Esophagus muscularis mucosa (tissue), 4 donors: Measurements from ENCODE around the gene MDH1B.

Experiments used
- CTCF ChIP-seq, 3 experiments: fragments of 200-600 bp in 2 of 3; fragments of 450-650 bp in 1 of 3; sonication (generic) in 2 of 3; IDR thresholded peaks; one replicate each; pipeline ENCODE4 v1.5.1; 2017 to 2019; ENCODE audit warnings: antibody characterized with exemption in 3 of 3, mild to moderate bottlenecking in 2 of 3, moderate library complexity in 1 of 3
- EP300 ChIP-seq: sonication (generic); formaldehyde crosslinking; IDR thresholded peaks from one replicate; pipeline ENCODE4 v1.6.1; 2017; ENCODE audit warnings: antibody characterized with exemption
- POLR2A ChIP-seq: fragments of 450-650 bp; IDR thresholded peaks from one replicate; pipeline ENCODE4 v1.6.1; 2017; ENCODE audit warnings: antibody characterized with exemption, moderate library complexity, mild to moderate bottlenecking, low read depth
- POLR2AphosphoS5 ChIP-seq, 2 donors: sonication (generic); formaldehyde crosslinking; IDR thresholded peaks; one replicate each; pipeline ENCODE4 v1.6.1; 2017; ENCODE audit warnings: antibody characterized with exemption in 2 of 2

GRCh38 chr2:206727287-206727686, 37.8 kb downstream of the MDH1B start:
- TF ChIP-seq POLR2AphosphoS5 (IDR thresholded peaks at IDR 0.05) (no peak), CTCF (IDR thresholded peaks at IDR 0.05) (no peak), EP300 (no peak), POLR2A (no peak)
